ENCODE results near the gene GLT1D1.
"Not testable (repeated sequence)": the region's sequence is repeated elsewhere in the genome, so short reads cannot be mapped to it uniquely, and the experiment has no call there.

Gene GLT1D1

DNA sequence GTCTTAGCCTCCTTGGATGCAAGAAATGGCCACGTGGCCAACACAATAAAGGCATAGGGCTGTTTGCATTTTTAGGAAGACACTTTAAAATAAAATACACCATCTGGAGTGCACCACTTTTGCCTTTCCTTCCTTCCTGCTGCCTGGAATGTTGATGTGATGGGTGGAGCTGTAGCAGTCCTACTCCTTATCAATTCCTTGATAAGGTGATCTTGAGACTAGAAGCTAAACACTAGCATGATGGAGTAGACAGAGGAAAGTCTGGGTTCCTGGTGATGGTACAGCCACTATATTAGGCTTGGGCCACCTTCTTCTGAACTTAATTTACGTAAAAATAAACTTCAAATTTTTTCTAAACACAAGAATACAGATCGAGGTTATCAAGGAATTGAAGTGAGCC, 2.9 kb upstream of the GLT1D1 start:
- Histone ChIP-seq H3K4me3 (ENCODE audit: low read depth, low read length) (no peak overlapping the region), H3K36me3 (no peaks in the 10 kb centered on the region), H3K4me1 (no peaks in the 10 kb centered on the region), H3K9me3 (no peaks in the 10 kb centered on the region), H3K27me3 (no peaks in the 10 kb centered on the region)
- no peak for DNase-seq
- TF ChIP-seq CTCF (IDR thresholded peaks at IDR 0.05; ENCODE audit: low read depth, low read length) = no peak

DNA sequence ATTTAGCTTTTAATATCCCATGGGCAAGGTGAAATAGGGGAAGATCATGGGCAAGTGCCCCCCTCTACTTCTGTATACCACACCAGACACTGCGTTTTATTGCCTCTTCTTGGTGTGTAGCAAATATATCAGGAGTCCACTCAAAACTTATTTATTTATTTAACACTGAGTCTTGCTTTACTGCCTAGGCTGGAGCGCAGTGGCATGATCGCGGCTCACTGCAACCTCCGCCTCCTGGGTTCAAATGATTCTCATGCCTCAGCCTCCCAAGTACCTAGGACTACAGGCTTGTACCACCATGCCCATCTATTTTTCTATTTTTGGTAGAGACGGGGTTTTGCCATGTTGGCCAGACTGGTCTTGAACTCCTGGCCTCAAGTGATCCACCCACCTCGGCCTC, 1.8 kb upstream of the GLT1D1 start:
- not testable (repeated sequence) for H3K4me1 ChIP-seq; H3K9me3 ChIP-seq; H3K36me3 ChIP-seq; DNase-seq; H3K27me3 ChIP-seq; H3K4me3 ChIP-seq (ENCODE audit: low read depth, low read length)

GRCh38 chr12:128852026-128852698, 1.1 kb upstream of the GLT1D1 start:
- no peaks in the 10 kb centered on the region for H3K9me3 ChIP-seq
- H3K36me3 ChIP-seq = no peaks in the 10 kb centered on the region
- no peak overlapping the region for H3K4me3 ChIP-seq (ENCODE audit: low read depth, low read length)
- H3K27me3 ChIP-seq = no peaks in the 10 kb centered on the region
- no peak for TF ChIP-seq CTCF (IDR thresholded peaks at IDR 0.05; ENCODE audit: low read depth, low read length)
- no peaks in the 10 kb centered on the region for H3K4me1 ChIP-seq
- no peak for DNase-seq

- Histone ChIP-seq H3K9me3 (no peaks in the 10 kb centered on the region), H3K4me3 (ENCODE audit: low read depth, low read length) (no peak overlapping the region), H3K27me3 (no peaks in the 10 kb centered on the region), H3K36me3 (no peaks in the 10 kb centered on the region), H3K4me1 (no peaks in the 10 kb centered on the region)
- TF ChIP-seq CTCF (IDR thresholded peaks at IDR 0.05; ENCODE audit: low read depth, low read length) = no peak
- DNase-seq = no peak
These were observed 421 bp downstream of the GLT1D1 start for GRCh38 chr12:128853600-128854197.

GRCh38 chr12:128856035-128856790, 2.9 kb downstream of the GLT1D1 start:
- Histone ChIP-seq H3K4me3 (ENCODE audit: low read depth, low read length) (no peak overlapping the region), H3K9me3 (no peaks in the 10 kb centered on the region), H3K4me1 (no peaks in the 10 kb centered on the region), H3K36me3 (no peaks in the 10 kb centered on the region), H3K27me3 (no peaks in the 10 kb centered on the region)
- no peak for TF ChIP-seq CTCF (IDR thresholded peaks at IDR 0.05; ENCODE audit: low read depth, low read length)
- DNase-seq = no peak

DNA sequence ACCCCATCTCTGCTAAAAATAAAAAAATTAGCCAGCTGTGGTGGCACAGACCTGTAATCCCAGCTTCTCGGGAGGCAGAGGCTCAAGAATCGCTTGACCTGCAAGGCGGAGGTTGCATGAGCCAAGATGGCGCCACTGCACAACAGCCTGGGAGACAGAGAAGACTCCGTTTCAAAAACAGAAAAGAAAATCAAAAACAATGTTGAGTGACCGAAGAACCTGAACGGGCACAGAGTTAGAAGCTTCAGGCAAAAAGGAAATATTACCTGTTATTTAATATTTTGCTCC, 3.5 kb downstream of the GLT1D1 start:
- no peak for DNase-seq
- H3K9me3 ChIP-seq = no peaks in the 10 kb centered on the region
- H3K4me1 ChIP-seq = no peaks in the 10 kb centered on the region
- no peaks in the 10 kb centered on the region for H3K27me3 ChIP-seq
- TF ChIP-seq CTCF (IDR thresholded peaks at IDR 0.05; ENCODE audit: low read depth, low read length) = no peak
- no peaks in the 10 kb centered on the region for H3K36me3 ChIP-seq
- no peak overlapping the region for H3K4me3 ChIP-seq (ENCODE audit: low read depth, low read length)

Measured in BE2C (cell line).